Fibroblast of lung (primary cell): Measurements from ENCODE around the gene MCM3AP.

Experiments used
- EZH2 ChIP-seq: IDR thresholded peaks from 2 replicates; pipeline ENCODE4 v1.5.1; 2012; ENCODE audit warnings: low read length, control low read depth, mild to moderate bottlenecking; ENCODE audit errors: missing control alignments
- TF ChIP-seq, protein P1 (sequence below), 2 donors: IDR thresholded peaks in 1 of 2; conservative IDR thresholded peaks in 1 of 2; 1 replicate in 1 of 2; 2 replicates in 1 of 2; pipeline ENCODE4 v1.5.1; 2011 to 2012; ENCODE audit warnings: low read length in 2 of 2, control low read depth in 1 of 2, inconsistent platforms in 1 of 2, low read depth in 1 of 2, mild to moderate bottlenecking in 1 of 2

DNA sequence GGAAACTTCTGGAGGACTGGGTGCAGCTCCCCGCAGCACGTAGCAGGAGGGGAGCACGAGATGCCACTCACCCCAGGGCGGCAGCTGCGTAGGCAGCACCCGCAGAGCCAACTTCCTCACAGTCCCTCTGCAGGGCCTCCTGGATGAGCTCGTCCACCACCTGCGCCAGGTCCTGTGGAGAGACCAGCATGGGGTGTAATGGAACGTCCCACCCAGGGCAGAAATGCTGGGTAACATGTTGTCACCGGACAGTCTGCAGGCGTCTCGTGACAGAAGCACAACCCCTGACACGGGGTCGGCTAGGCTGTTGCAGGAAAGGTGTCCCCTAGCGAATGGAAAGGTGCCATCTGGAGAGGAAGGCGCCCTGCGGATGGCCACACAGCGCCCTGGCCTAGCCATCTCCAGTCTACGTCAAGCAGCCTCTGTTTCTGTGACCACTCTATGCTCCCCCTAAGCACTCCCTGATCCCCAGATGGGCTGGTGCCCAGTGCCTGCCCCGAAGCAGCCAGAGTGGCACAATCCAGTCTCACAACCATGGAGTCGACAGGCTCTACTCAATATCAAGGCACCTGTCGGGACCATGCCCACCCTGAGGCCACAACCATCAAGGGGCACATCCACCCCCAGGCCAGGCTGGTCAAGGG is 21.2 kb downstream of the MCM3AP start:
- TF ChIP-seq, protein P1, sequence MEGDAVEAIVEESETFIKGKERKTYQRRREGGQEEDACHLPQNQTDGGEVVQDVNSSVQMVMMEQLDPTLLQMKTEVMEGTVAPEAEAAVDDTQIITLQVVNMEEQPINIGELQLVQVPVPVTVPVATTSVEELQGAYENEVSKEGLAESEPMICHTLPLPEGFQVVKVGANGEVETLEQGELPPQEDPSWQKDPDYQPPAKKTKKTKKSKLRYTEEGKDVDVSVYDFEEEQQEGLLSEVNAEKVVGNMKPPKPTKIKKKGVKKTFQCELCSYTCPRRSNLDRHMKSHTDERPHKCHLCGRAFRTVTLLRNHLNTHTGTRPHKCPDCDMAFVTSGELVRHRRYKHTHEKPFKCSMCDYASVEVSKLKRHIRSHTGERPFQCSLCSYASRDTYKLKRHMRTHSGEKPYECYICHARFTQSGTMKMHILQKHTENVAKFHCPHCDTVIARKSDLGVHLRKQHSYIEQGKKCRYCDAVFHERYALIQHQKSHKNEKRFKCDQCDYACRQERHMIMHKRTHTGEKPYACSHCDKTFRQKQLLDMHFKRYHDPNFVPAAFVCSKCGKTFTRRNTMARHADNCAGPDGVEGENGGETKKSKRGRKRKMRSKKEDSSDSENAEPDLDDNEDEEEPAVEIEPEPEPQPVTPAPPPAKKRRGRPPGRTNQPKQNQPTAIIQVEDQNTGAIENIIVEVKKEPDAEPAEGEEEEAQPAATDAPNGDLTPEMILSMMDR (conservative IDR thresholded peaks at IDR 0.05 in 1 of 2, IDR thresholded peaks at IDR 0.05 in 1 of 2; ENCODE audit: low read depth in 1 of 2, low read length in 2 of 2), result no peak
- TF ChIP-seq EZH2, result no peak
